Spinal cord (tissue), 10 donors: ENCODE data around the gene ONECUT1. TPM values are rescaled to one million over a fixed set of nuclear protein-coding genes. Genes with fewer than 3 reads are reported as not detected.

Experiments used
- DNase-seq, 6 donors: peaks; one replicate each; pipeline versions ENCODE4 v3.0.0 to v3.0.0-alpha.2; 2013 to 2015; ENCODE audit warnings: low spot score in 6 of 6, low read depth in 4 of 6
- H3K27ac ChIP-seq: one replicate; pipeline ENCODE4 v1.5.1; 2013; ENCODE audit warnings: low read depth, low read length, control low read depth
- H3K27me3 ChIP-seq: one replicate; pipeline ENCODE4 v1.6.1; 2013; ENCODE audit warnings: low read length; ENCODE audit not compliant: control insufficient read depth, insufficient read depth
- H3K36me3 ChIP-seq: one replicate; pipeline ENCODE4 v1.6.1; 2013; ENCODE audit warnings: low read length; ENCODE audit not compliant: control insufficient read depth, insufficient read depth
- H3K4me1 ChIP-seq: one replicate; pipeline ENCODE4 v1.6.1; 2013; ENCODE audit warnings: low read length; ENCODE audit not compliant: control insufficient read depth, insufficient read depth
- H3K4me3 ChIP-seq: one replicate; pipeline ENCODE4 v1.5.1; 2013; ENCODE audit warnings: low read depth, low read length, control low read depth
- H3K9me3 ChIP-seq: one replicate; pipeline ENCODE4 v1.6.1; 2013; ENCODE audit warnings: low read length; ENCODE audit not compliant: control insufficient read depth, insufficient read depth
- WGBS: methylation state at CpG from one replicate; pipeline ENCODE4 v1.1.5; 2013; ENCODE audit warnings: missing lambda C conversion rate; ENCODE audit not compliant: insufficient coverage; 5-methylcytosine and 5-hydroxymethylcytosine counted together
- polyA plus RNA-seq, 2 donors: library from polyadenylated mRNA; unstranded; fragments of 120-200 nt; gene quantifications; one replicate each; pipeline ENCODE4 v1.2.1, GENCODE V29; 2013; ENCODE audit not compliant: insufficient read length in 2 of 2
- total RNA-seq, 2 donors: library from RNA; depleted of rRNA in 1 of 2; stranded (reverse); fragments of 120-200 nt in 1 of 2; fragments of >200 nt in 1 of 2; gene quantifications; one replicate each; pipeline versions ENCODE4 v1.2.3 to v1.2.4, GENCODE V29; 2013 to 2014
- donor health status: healthy.

The ONECUT1 gene
- total and polyA plus RNA-seq, 4 donors, result 1.1 to 3.6 (median 1.2) TPM

DNA sequence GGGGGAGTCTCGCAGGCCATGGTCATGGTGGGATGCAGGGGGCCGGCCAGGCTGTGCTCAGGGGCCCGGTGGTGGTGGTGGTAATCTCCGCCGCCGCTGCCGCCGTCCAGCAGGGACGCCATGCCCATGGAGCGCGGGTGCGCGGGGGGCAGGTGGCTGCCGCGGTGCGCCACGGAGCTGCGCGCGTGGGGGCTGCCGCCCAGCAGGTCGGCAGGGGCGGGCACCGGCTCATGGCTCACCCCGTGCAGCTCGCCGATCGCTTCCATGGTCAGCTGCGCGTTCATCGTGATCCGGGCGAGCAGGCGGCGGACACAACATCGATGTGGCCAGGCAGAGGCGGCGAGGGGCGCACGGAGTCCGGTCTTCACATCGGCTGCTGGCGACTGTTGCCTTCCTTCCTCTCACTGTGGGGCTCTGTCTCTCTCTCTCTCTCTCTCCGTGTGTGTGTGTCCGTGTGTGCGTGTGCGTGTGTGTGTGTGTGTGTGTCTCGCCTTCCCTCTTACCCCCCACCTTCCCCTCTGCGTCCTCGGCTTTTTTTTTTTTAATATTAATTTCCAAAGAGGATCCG is 451 bp downstream of the ONECUT1 start:
- under 1% methylated on average over 43 of the region's 51 CpGs for WGBS
- Histone ChIP-seq H3K4me3 (peak overlapping the region; percentile 42), H3K27me3 (peaks cover 97% of the 10 kb centered on the region), H3K9me3 (no peaks in the 10 kb centered on the region), H3K36me3 (no peaks in the 10 kb centered on the region), H3K4me1 (peaks cover 64% of the 10 kb centered on the region), H3K27ac (no peak overlapping the region)
- DNase-seq, result peak in 2 of 6 donors; percentile 66 to 81

DNA sequence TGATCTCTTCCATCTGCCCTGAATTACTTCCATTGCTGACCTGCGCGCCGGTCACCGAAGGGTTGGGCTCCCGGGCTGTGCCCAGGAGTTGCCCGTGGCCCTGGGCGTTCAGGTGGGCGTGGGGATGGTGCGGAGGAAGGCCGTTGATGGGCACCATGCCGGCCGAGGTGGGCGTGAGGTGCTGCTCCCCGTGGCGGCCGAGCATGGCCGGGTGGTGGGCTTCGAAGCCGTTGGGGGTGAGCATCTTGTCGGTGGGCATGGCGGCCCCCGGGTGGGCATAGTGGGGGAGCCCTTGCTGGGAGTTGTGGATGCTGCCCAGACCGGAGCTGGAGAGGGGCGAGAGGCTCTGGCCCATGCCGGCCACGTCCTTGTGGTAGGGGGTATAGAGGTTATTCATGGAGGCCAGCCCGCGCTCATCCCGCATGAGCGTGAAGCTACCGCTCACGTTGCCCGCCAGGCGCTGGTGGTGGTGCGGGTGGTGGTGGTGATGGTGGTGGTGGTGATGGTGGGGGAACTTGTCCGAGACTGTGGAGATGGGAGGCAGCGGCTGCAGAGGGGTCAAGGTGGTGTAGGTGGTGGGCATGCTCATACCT is 1.0 kb downstream of the ONECUT1 start:
- WGBS, result 1% methylated on average over 37 of the region's 37 CpGs
- no peaks in the 10 kb centered on the region for H3K9me3 ChIP-seq
- H3K4me1 ChIP-seq, result peaks cover 70% of the 10 kb centered on the region
- peaks cover 97% of the 10 kb centered on the region for H3K27me3 ChIP-seq
- no peak overlapping the region for H3K27ac ChIP-seq
- DNase-seq, result peak in 1 of 6 donors; percentile 4
- peak overlapping the region; percentile 16 for H3K4me3 ChIP-seq
- H3K36me3 ChIP-seq, result no peaks in the 10 kb centered on the region

DNA sequence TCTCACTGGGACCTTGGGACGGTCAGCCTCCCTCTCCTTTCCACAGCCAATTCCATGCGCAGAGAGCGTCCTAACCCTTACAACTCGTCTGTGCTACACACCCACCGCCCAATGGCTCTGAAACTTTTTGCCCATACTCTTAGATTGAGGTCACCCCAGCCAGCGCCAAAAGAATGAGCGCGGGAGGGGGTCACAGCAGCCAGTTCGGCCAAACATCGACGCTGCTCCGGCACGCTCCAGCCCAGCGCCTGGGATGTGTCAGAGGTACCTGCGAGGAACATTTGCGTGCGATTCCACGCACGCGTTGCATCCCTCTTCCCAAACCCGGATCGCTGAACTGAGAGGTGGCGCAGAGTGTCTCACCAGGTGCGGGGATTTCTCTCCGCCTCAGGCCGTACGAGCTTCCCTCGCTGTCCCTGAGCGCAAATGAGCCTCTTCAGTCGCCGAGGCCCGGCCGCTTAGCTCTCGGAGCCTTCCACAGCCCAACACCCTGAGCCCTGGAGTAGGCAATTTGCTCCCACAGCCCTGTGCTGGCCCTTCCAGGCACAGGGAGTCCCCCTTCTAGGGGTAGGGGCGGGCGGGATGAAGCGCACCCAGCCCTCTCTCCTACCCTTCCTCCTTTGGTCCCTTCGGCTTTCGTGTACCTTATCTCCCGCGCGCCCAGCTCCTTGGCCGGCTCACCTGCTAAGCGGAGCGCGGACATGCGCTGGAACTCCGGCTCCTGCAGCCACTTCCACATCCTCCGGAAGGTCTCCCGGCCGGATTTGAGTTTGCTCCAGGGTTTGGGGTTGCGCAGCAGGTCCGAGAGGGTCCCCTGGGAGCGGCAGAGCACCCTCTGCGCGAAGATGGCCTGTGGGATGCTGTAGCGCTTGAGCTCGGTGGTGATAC is 1.8 kb downstream of the ONECUT1 start:
- peaks cover 97% of the 10 kb centered on the region for H3K27me3 ChIP-seq
- H3K4me3 ChIP-seq, result peak overlapping the region; percentile 16
- peaks cover 76% of the 10 kb centered on the region for H3K4me1 ChIP-seq
- WGBS, result 2% methylated on average over 58 of the region's 58 CpGs
- no peaks in the 10 kb centered on the region for H3K36me3 ChIP-seq
- H3K9me3 ChIP-seq, result no peaks in the 10 kb centered on the region
- no peak overlapping the region for H3K27ac ChIP-seq
- peak in 1 of 6 donors; percentile 29 for DNase-seq

DNA sequence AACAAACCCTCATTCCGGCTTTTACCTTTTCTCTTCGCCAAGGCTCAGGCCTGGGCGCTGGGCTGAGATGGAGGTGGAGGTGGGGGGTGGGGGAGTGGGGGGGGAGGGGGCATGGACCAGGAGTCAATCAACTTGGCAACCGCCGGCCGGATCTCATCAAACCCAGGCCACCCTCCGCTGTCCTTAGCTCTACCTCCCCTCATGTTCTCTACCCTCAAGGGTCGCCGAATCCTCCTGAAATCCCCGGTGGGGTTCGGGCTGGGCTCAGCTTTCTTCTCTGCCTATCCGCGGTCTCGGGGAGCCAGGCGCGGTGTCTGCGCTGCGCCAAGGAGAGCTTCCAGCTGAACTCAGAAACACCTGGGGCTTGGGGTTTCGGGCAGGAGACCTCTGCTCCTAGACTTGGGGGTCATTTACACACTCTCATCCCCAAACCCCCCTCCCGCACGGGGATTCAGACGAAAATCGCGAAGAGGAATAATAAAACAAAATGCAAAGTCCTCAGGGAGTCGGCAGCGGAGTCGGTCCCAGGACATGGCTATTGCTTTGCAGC is 2.5 kb downstream of the ONECUT1 start:
- Histone ChIP-seq H3K36me3 (no peaks in the 10 kb centered on the region), H3K4me1 (peaks cover 80% of the 10 kb centered on the region), H3K27me3 (peaks cover 97% of the 10 kb centered on the region), H3K4me3 (no peak overlapping the region), H3K27ac (no peak overlapping the region), H3K9me3 (no peaks in the 10 kb centered on the region)
- DNase-seq, result peak in 1 of 6 donors; percentile 4
- WGBS, result under 1% methylated on average over 23 of the region's 27 CpGs

DNA sequence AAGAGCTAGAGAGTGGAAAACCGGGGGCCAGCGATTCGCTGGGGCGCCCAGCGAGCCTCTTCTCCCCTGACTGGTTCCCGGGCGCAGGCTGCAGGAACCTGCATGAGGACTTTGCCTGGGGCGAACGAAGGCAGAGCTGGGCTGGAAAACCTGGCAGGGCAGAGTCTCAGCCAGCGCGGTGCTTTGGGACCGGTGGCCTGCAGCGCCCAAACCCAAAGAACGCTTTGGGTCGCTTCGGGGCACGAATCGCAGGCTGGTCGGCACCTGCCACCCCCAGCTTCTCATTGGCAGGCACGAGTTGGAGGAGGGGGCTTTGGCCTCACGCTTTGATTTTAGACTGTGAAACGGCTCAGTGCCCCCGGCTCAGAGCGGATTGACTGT is 3.0 kb downstream of the ONECUT1 start:
- WGBS, result 2% methylated on average over 23 of the region's 24 CpGs
- Histone ChIP-seq H3K9me3 (no peaks in the 10 kb centered on the region), H3K4me3 (peak overlapping the region; percentile 16), H3K27me3 (peaks cover 96% of the 10 kb centered on the region), H3K4me1 (peaks cover 80% of the 10 kb centered on the region), H3K36me3 (no peaks in the 10 kb centered on the region), H3K27ac (no peak overlapping the region)
- peak in 1 of 6 donors; percentile 16 for DNase-seq

DNA sequence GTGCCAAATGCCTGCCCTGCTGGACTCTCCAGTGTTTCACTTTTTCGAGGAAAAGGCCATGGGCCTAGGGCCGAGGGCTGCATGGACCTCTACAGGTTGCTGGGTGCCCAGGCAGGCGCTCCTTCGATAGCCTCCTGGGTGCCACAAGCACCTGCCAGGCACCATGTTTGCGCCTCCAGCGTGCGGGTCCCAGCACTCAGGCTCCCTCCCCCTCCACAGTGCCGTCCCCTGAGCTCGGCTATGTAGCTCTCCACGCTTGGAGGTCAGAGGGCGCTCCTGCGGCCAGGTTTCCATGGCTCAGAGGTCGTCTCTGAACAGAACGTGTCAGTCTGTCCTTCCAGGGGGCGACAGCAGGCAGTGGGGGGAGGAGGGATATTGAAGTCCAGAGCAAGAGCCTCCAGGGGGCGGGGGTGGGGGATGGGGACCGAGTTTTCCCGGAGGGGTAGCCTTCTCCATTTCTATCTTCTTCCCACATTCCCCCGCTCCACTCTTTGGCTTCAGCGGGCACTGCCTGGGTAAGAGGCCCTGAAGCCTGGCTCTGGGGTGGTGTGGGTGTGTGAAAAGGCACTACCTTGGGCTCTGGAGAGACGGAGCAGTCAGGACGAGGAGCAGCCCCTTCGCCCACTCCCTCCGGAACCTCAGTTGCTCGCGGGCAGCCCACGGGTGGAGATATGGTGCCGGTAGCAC is 3.6 kb downstream of the ONECUT1 start:
- 11% methylated on average over 16 of the region's 28 CpGs for WGBS
- peak overlapping the region; percentile 16 for H3K4me3 ChIP-seq
- peaks cover 79% of the 10 kb centered on the region for H3K4me1 ChIP-seq
- no peaks in the 10 kb centered on the region for H3K9me3 ChIP-seq
- peaks cover 96% of the 10 kb centered on the region for H3K27me3 ChIP-seq
- no peaks in the 10 kb centered on the region for H3K36me3 ChIP-seq
- H3K27ac ChIP-seq, result no peak overlapping the region
- peak in 1 of 6 donors; percentile 5 for DNase-seq

DNA sequence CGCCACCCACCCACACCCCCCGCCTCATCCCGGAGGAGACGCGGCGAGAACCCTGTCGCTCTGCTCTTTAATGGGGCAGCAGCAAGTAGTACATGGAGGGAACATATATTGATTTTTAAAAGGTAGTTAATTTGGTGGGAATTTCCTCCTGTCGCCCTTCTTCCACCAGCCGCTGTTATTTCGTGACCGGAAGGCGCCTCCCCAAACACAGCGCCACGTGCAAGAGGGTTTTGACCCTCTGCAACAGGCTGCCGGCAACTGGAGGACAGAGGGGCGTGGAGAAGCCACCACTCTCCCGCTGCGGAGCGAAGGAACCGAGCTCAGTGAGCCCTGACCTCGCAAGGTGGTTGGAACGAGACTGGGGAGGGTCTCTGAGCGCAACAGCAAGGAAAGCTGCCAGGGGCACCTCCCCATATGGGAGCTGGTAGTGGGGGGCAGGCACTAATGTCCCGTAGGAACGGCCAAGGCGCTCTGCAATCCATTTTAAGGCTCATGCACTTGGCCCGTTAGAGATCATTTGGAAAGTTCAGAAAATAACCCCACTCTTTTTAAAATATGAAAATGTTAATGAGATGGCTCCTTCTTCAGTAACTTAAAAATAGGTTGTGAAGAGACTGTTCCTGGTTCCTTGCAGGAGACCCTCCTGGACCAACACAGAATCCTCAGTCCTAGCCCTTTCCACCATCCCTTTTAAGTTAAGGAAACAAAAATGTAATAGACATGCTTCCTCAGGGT is 4.3 kb downstream of the ONECUT1 start:
- WGBS, result 8% methylated on average over 16 of the region's 27 CpGs
- Histone ChIP-seq H3K27me3 (peaks cover 95% of the 10 kb centered on the region), H3K4me1 (peaks cover 72% of the 10 kb centered on the region), H3K27ac (no peak overlapping the region), H3K4me3 (no peak overlapping the region), H3K36me3 (no peaks in the 10 kb centered on the region), H3K9me3 (no peaks in the 10 kb centered on the region)
- peak in 1 of 6 donors; percentile 9 for DNase-seq

DNA sequence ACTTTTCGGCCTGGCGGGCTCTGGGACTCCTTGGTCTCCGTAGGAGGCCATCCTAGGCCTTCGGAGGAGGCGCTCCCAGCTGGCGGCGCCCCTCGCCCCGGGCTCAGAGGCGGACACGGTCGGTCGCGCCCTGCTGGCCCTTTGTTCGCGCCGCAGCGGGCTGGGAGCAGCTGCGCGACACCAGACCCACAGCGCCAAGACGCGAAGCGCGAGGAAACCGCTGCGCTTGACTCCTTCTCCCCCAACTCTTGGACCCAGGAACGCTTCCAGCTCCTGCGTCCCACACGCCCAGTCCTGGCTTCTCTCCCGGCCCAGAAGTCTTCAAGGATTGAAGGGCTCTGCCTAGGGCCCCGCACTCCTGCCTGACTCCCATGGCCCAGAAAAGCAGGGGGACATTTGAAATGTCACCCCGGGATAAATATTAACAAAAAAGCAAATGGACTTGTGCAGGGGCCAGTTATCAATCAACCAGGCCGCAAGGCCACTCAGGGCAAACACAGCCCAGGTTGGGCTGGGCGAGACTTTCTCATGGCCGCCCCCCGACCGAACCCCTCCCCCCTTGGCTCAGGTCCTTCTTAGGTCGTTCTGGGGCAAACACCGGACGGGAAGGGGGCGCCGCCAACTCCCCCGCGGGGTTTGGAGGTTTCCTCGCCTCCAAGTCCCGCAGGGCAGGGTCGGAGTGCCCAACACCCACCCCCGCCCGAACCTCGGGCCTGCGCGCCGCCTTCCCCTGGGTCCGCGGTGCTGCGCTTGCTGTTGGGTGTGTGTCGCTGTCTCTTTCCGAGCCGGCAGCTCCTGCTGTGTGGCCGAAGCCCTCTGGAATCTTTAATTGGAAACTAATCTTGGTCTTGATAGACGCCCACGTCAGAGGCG is 5.1 kb downstream of the ONECUT1 start:
- Histone ChIP-seq H3K4me3 (peak overlapping the region; percentile 5), H3K27me3 (peaks cover 94% of the 10 kb centered on the region), H3K4me1 (peaks cover 66% of the 10 kb centered on the region), H3K27ac (no peak overlapping the region), H3K36me3 (no peaks in the 10 kb centered on the region), H3K9me3 (no peaks in the 10 kb centered on the region)
- DNase-seq, result peak in 1 of 6 donors; percentile 44
- under 1% methylated on average over 60 of the region's 64 CpGs for WGBS
